ENCODE results near the gene TBC1D25.
A peak's percentile ranks its signal among the peaks of the same experiment; 100 is the strongest.
"Not testable (repeated sequence)": the region's sequence is repeated elsewhere in the genome, so short reads cannot be mapped to it uniquely, and the experiment has no call there.

Gene TBC1D25

GRCh38 chrX:48514868-48515460 lies 24.6 kb upstream of the TBC1D25 start:
- no peak for TF ChIP-seq CTCF (IDR thresholded peaks at IDR 0.05; ENCODE audit: low read depth, low read length, missing control alignments)
- H3K4me3 ChIP-seq (ENCODE audit: low read depth, low read length) = no peak overlapping the region
- no peak for DNase-seq (ENCODE audit: low read depth)

DNA sequence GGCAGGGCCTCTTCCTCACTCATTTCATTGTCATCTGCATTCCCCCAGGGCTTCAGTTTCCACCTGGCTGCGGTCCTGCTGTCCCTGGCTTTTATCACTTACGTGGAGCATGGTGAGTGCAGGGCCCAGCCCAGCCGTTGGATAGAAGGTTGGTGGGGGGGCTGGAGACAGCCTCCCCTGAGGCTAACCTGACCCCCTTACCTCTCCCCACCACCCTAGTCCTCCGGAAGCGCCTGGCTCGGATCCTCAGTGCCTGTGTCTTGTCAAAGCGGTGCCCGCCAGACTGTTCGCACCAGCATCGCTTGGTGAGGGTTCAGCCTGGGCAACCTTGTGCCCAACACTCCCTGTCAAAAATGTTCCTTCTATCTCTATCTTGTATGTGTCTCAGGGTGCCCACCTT lies 23.7 kb upstream of the TBC1D25 start:
- no peak for TF ChIP-seq CTCF (IDR thresholded peaks at IDR 0.05; ENCODE audit: low read depth, low read length, missing control alignments)

GRCh38 chrX:48516285-48516684 lies 23.2 kb upstream of the TBC1D25 start:
- no peak for DNase-seq (ENCODE audit: low read depth)
- no peak overlapping the region for H3K4me3 ChIP-seq (ENCODE audit: low read depth, low read length)
- TF ChIP-seq CTCF (IDR thresholded peaks at IDR 0.05; ENCODE audit: low read depth, low read length, missing control alignments) = no peak

More for the DNA sequence above, 23.7 kb upstream of the TBC1D25 start:
- DNase-seq (ENCODE audit: low read depth) = no peak
- H3K4me3 ChIP-seq (ENCODE audit: low read depth, low read length) = no peak overlapping the region

- H3K4me3 ChIP-seq (ENCODE audit: low read depth, low read length) = no peak overlapping the region
- DNase-seq (ENCODE audit: low read depth) = no peak
- no peak for TF ChIP-seq CTCF (IDR thresholded peaks at IDR 0.05; ENCODE audit: low read depth, low read length, missing control alignments)
These were observed 22.5 kb upstream of the TBC1D25 start for GRCh38 chrX:48516987-48517386.

DNA sequence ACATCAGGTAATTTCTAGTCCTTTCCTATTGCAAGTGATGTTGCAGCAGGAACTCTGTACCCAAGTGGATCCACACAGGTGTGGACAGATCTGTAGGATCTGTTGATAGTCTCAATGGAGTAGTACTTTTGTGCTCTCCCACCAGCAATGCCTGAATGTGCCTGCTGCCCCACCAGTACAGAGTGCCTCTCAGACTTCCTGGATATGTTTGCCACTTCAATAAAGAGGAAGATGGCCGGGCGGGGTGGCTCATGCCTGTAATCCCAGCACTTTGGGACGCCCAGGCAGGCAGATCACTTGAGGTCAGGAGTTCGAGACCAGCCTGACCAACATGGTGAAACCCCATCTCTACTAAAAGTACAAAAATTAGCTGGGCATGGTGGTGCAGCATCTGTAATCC lies 20.0 kb upstream of the TBC1D25 start:
- DNase-seq (ENCODE audit: low read depth); H3K4me3 ChIP-seq (ENCODE audit: low read depth, low read length): not testable (repeated sequence)

- no peak for TF ChIP-seq CTCF (IDR thresholded peaks at IDR 0.05; ENCODE audit: low read depth, low read length, missing control alignments)
- H3K4me3 ChIP-seq (ENCODE audit: low read depth, low read length) = no peak overlapping the region
- DNase-seq (ENCODE audit: low read depth) = no peak
These were observed 19.1 kb upstream of the TBC1D25 start for GRCh38 chrX:48520455-48520854.

DNA sequence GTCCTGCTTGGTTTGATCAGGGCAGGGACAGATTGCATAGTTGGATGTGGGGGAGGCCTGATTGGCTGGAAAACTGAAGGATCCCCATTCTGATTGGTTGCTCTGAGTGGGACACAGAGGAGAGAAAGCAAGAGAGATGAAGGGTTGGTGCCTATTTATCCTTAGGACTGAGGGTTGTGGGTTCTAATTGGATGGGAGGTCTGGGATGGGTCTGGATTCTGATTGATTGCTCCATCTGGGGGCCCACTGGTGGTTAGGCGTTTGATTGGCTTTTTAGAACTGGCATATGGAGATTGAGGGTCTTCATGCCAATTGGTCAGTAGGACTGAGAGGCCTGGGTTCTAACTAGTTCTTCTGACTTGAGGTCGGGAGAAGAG lies 18.6 kb upstream of the TBC1D25 start:
- TF ChIP-seq CTCF (IDR thresholded peaks at IDR 0.05; ENCODE audit: low read depth, low read length, missing control alignments) = no peak
- DNase-seq (ENCODE audit: low read depth) = no peak
- peak overlapping the region; percentile 93 for H3K4me3 ChIP-seq (ENCODE audit: low read depth, low read length)
